ENCODE results near the gene BOD1.

The BOD1 gene

GRCh38 chr5:173640156-173640804, 23.8 kb upstream of the BOD1 start:
- DNase-seq (ENCODE audit: low read depth), result no peak

GRCh38 chr5:173638126-173639040, 21.9 kb upstream of the BOD1 start:
- no peak for DNase-seq (ENCODE audit: low read depth)

- DNase-seq (ENCODE audit: low read depth), result no peak
Observed at GRCh38 chr5:173637340-173637739, 20.9 kb upstream of the BOD1 start.

GRCh38 chr5:173634465-173634983, 18.1 kb upstream of the BOD1 start:
- DNase-seq (ENCODE audit: low read depth), result no peak

GRCh38 chr5:173633304-173633703, 16.9 kb upstream of the BOD1 start:
- no peak for DNase-seq (ENCODE audit: low read depth)

- DNase-seq (ENCODE audit: low read depth), result no peak
Observed at GRCh38 chr5:173631478-173631877, 15.0 kb upstream of the BOD1 start.

GRCh38 chr5:173630724-173631365, 14.4 kb upstream of the BOD1 start:
- DNase-seq (ENCODE audit: low read depth), result no peak

- no peak for DNase-seq (ENCODE audit: low read depth)
Observed at GRCh38 chr5:173629628-173630027, 13.2 kb upstream of the BOD1 start.

- DNase-seq (ENCODE audit: low read depth), result no peak
Observed at GRCh38 chr5:173628501-173628900, 12.1 kb upstream of the BOD1 start.

- DNase-seq (ENCODE audit: low read depth), result no peak
Observed at GRCh38 chr5:173627860-173628392, 11.5 kb upstream of the BOD1 start.

- no peak for DNase-seq (ENCODE audit: low read depth)
Observed at GRCh38 chr5:173627271-173627670, 10.8 kb upstream of the BOD1 start.

- DNase-seq (ENCODE audit: low read depth), result no peak
Observed at GRCh38 chr5:173626505-173626820, 10.0 kb upstream of the BOD1 start.

GRCh38 chr5:173625673-173626504, 9.4 kb upstream of the BOD1 start:
- no peak for DNase-seq (ENCODE audit: low read depth)

- no peak for DNase-seq (ENCODE audit: low read depth)
Observed at GRCh38 chr5:173625261-173625660, 8.8 kb upstream of the BOD1 start.

GRCh38 chr5:173624282-173624681, 7.8 kb upstream of the BOD1 start:
- no peak for DNase-seq (ENCODE audit: low read depth)

- DNase-seq (ENCODE audit: low read depth), result no peak
Observed at GRCh38 chr5:173623789-173624188, 7.3 kb upstream of the BOD1 start.

GRCh38 chr5:173623296-173623771, 6.9 kb upstream of the BOD1 start:
- DNase-seq (ENCODE audit: low read depth), result no peak

- DNase-seq (ENCODE audit: low read depth), result no peak
Observed at GRCh38 chr5:173622183-173623047, 6.0 kb upstream of the BOD1 start.

- DNase-seq (ENCODE audit: low read depth), result no peak
Observed at GRCh38 chr5:173620784-173621183, 4.3 kb upstream of the BOD1 start.

GRCh38 chr5:173618927-173619519, 2.6 kb upstream of the BOD1 start:
- no peak for DNase-seq (ENCODE audit: low read depth)

Data from stromal cell of bone marrow (primary cell).